Loucy (cell line): ENCODE results near the gene SORCS2.

Experiments used
- H2AFZ ChIP-seq: fragments of 200-600 bp; sonication (generic); 2 replicates; pipeline ENCODE4 v1.6.0; 2016; ENCODE audit warnings: antibody characterized with exemption, mild to moderate bottlenecking, low read length, moderate library complexity
- H3F3A ChIP-seq: fragments of 200-600 bp; 2 replicates; pipeline ENCODE4 v1.6.0; 2016; ENCODE audit warnings: antibody characterized with exemption, low read depth, mild to moderate bottlenecking
- H3K27me3 ChIP-seq: fragments of 200-600 bp; sonication (generic); 2 replicates; pipeline ENCODE4 v1.6.1; 2014; ENCODE audit warnings: low read length, mild to moderate bottlenecking; ENCODE audit not compliant: insufficient read depth, poor library complexity, severe bottlenecking
- H3K36me3 ChIP-seq: fragments of 200-600 bp; sonication (generic); 2 replicates; pipeline ENCODE4 v1.6.1; 2016; ENCODE audit warnings: low read length; ENCODE audit not compliant: insufficient read depth
- H3K4me1 ChIP-seq: fragments of 200-600 bp; sonication (generic); 2 replicates; pipeline ENCODE4 v1.5.1; 2014; ENCODE audit warnings: low read length, mild to moderate bottlenecking; ENCODE audit not compliant: insufficient read depth, poor library complexity, severe bottlenecking
- H3K4me2 ChIP-seq: fragments of 200-600 bp; sonication (generic); 2 replicates; pipeline ENCODE4 v1.6.0; 2014; ENCODE audit warnings: antibody characterized with exemption, low read length, low read depth, mild to moderate bottlenecking; ENCODE audit not compliant: poor library complexity, severe bottlenecking
- H3K4me3 ChIP-seq: fragments of 200-600 bp; sonication (generic); 2 replicates; pipeline ENCODE4 v1.5.1; 2014; ENCODE audit warnings: low read length, mild to moderate bottlenecking, mixed read lengths; ENCODE audit not compliant: poor library complexity, severe bottlenecking
- H3K79me2 ChIP-seq: fragments of 200-600 bp; sonication (generic); 2 replicates; pipeline ENCODE4 v1.6.1; 2014; ENCODE audit warnings: low read length; ENCODE audit not compliant: insufficient read depth
- H3K9ac ChIP-seq: fragments of 200-600 bp; sonication (generic); 2 replicates; pipeline ENCODE4 v1.6.0; 2014; ENCODE audit warnings: mild to moderate bottlenecking, low read depth, low read length, moderate library complexity; ENCODE audit not compliant: poor library complexity, severe bottlenecking
- H3K9me2 ChIP-seq: fragments of 200-600 bp; sonication (generic); replicated peaks from 2 replicates; pipeline ENCODE4 v1.6.1; 2016; ENCODE audit warnings: low read depth, low read length, mixed read lengths
- H3K9me3 ChIP-seq: fragments of 200-600 bp; sonication (generic); 2 replicates; pipeline ENCODE4 v1.6.1; 2014; ENCODE audit warnings: mild to moderate bottlenecking, antibody characterized with exemption, low read length, low read depth; ENCODE audit not compliant: insufficient read depth
- H4K20me1 ChIP-seq: fragments of 200-600 bp; sonication (generic); 2 replicates; pipeline ENCODE4 v1.6.0; 2014; ENCODE audit warnings: antibody characterized with exemption, low read length, mild to moderate bottlenecking; ENCODE audit not compliant: insufficient read depth, poor library complexity, severe bottlenecking
- CTCF ChIP-seq: fragments of 200-600 bp; sonication (generic); conservative IDR thresholded peaks from 2 replicates; pipeline ENCODE4 v1.5.1; 2014; ENCODE audit warnings: mild to moderate bottlenecking, antibody characterized with exemption, low read length
- EZH2phosphoT487 ChIP-seq: fragments of 200-600 bp; IDR thresholded peaks from 2 replicates; pipeline ENCODE4 v1.6.1; 2018; ENCODE audit warnings: antibody characterized with exemption, mild to moderate bottlenecking, moderate library complexity, borderline replicate concordance

The SORCS2 gene

GRCh38 chr4:7366180-7366945 is 174.0 kb downstream of the SORCS2 start:
- no peak overlapping the region for H3K4me3 ChIP-seq

GRCh38 chr4:7366954-7367353 is 174.6 kb downstream of the SORCS2 start:
- TF ChIP-seq CTCF = no peak
- no peak for TF ChIP-seq EZH2phosphoT487
- Histone ChIP-seq H3K27me3 (no peaks in the 10 kb centered on the region), H3K36me3 (no peaks in the 10 kb centered on the region), H3K4me1 (no peaks in the 10 kb centered on the region), H2AFZ (no peak overlapping the region), H3K9ac (no peak overlapping the region), H3F3A (no peaks in the 10 kb centered on the region), H4K20me1 (no peaks in the 10 kb centered on the region), H3K79me2 (no peaks in the 10 kb centered on the region), H3K9me2 (no peaks in the 10 kb centered on the region), H3K4me3 (no peak overlapping the region), H3K9me3 (peaks cover 10% of the 10 kb centered on the region; the same call in 1 of the 2 replicates), H3K4me2 (no peak overlapping the region)

More at GRCh38 chr4:7366180-7366945, 174.0 kb downstream of the SORCS2 start:
- no peak overlapping the region for H3K9ac ChIP-seq
- H3K9me2 ChIP-seq = no peaks in the 10 kb centered on the region
- H3K4me2 ChIP-seq = no peak overlapping the region
- no peaks in the 10 kb centered on the region for H3K36me3 ChIP-seq
- H3K79me2 ChIP-seq = no peaks in the 10 kb centered on the region
- H3K4me1 ChIP-seq = no peaks in the 10 kb centered on the region
- H3K9me3 ChIP-seq = peaks cover 10% of the 10 kb centered on the region; the same call in 1 of the 2 replicates
- H2AFZ ChIP-seq = no peak overlapping the region
- H3F3A ChIP-seq = no peaks in the 10 kb centered on the region
- H3K27me3 ChIP-seq = no peaks in the 10 kb centered on the region
- TF ChIP-seq EZH2phosphoT487 (no peak), CTCF (no peak)
- H4K20me1 ChIP-seq = no peaks in the 10 kb centered on the region

- no peak for TF ChIP-seq CTCF
- no peak for TF ChIP-seq EZH2phosphoT487
- H3K4me3 ChIP-seq = no peak overlapping the region
- no peaks in the 10 kb centered on the region for H3K4me1 ChIP-seq
- no peaks in the 10 kb centered on the region for H3K9me2 ChIP-seq
- no peak overlapping the region for H2AFZ ChIP-seq
- H4K20me1 ChIP-seq = no peaks in the 10 kb centered on the region
- H3K36me3 ChIP-seq = no peaks in the 10 kb centered on the region
- H3K9me3 ChIP-seq = peaks cover 10% of the 10 kb centered on the region; the same call in 1 of the 2 replicates
- no peak overlapping the region for H3K4me2 ChIP-seq
- no peaks in the 10 kb centered on the region for H3K27me3 ChIP-seq
- H3K79me2 ChIP-seq = no peaks in the 10 kb centered on the region
- no peak overlapping the region for H3K9ac ChIP-seq
- H3F3A ChIP-seq = no peaks in the 10 kb centered on the region
Observed at GRCh38 chr4:7367406-7367805, 175.1 kb downstream of the SORCS2 start.
